ENCODE results near the gene CIDEA. TPM values are rescaled to one million over a fixed set of nuclear protein-coding genes. Genes with fewer than 3 reads are reported as not detected.

The CIDEA gene
- total RNA-seq, 1 experiment from 2014 or later: not detected

DNA sequence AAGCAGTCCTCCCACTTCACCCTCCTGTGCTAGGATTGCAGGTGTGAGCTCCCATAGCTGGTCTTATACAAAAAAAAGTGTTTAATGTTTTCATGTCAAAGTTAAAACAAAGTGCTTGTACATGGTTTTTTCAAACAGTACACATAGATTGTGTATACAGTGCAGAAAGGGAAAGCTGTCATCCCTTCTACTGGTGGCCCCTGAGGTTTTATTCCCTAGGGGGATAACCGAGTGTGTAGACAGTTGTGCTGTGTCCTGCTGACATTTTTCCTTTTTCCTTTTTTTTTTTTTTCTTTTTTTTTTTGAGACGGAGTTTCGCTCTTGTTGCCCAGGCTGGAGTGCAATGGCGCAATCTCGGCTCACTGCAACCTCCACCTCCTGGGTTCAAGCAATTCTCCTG is 64.7 kb downstream of the CIDEA start:
- Histone ChIP-seq H3K79me1 (ENCODE audit: insufficient read depth, low read depth, low read length, poor library complexity, severe bottlenecking) (no peaks in the 10 kb centered on the region), H3K14ac (ENCODE audit: insufficient read depth, low read length) (no peak overlapping the region), H3K4me2 (ENCODE audit: insufficient read depth, insufficient read length, low read length) (no peak overlapping the region), H2BK120ac (ENCODE audit: low read depth, low read length, poor library complexity, severe bottlenecking) (no peak overlapping the region), H3K27me3 (ENCODE audit: insufficient read depth, low read length) (no peaks in the 10 kb centered on the region), H2BK12ac (ENCODE audit: insufficient read length, low read depth, low read length) (no peak overlapping the region), H3K9ac (ENCODE audit: extremely low read depth, insufficient read length, low read length) (no peak overlapping the region), H3T11ph (ENCODE audit: low read length) (no peak overlapping the region), H2AFZ (ENCODE audit: low read length) (no peak overlapping the region), H4K91ac (ENCODE audit: insufficient read length, low read depth, low read length) (no peak overlapping the region), H3K4ac (ENCODE audit: low read depth, low read length) (no peak overlapping the region), H2BK20ac (ENCODE audit: low read depth, low read length, poor library complexity, severe bottlenecking) (no peak overlapping the region), H3K79me2 (ENCODE audit: insufficient read depth, low read length) (peaks cover 2% of the 10 kb centered on the region; the same call in 1 of the 2 replicates), H4K20me1 (ENCODE audit: control insufficient read depth, insufficient read depth, insufficient read length) (no peaks in the 10 kb centered on the region), H2BK15ac (ENCODE audit: low read depth, low read length) (no peak overlapping the region), H2BK5ac (ENCODE audit: insufficient read length, low read length) (no peak overlapping the region), H3K23ac (ENCODE audit: insufficient read length, low read depth, low read length) (no peak overlapping the region), H3K18ac (ENCODE audit: insufficient read length, low read depth, low read length) (no peak overlapping the region), H4K8ac (replicated peaks; ENCODE audit: insufficient read length, low read depth, low read length) (no peak overlapping the region), H3K56ac (ENCODE audit: insufficient read length, low read depth, low read length) (no peak overlapping the region), H3K9me3 (ENCODE audit: control insufficient read depth, low read depth, low read length) (no peaks in the 10 kb centered on the region), H3K27ac (ENCODE audit: insufficient read length, low read depth, low read length) (no peak overlapping the region), H4K5ac (ENCODE audit: insufficient read length, low read depth, low read length) (no peak overlapping the region), H2AK5ac (ENCODE audit: insufficient read length, low read length) (no peak overlapping the region), H3K4me1 (ENCODE audit: insufficient read depth, low read length) (no peaks in the 10 kb centered on the region), H3K23me2 (ENCODE audit: insufficient read length, low read depth, low read length, poor library complexity, severe bottlenecking) (no peaks in the 10 kb centered on the region)
- TF ChIP-seq CTCF (conservative IDR thresholded peaks at IDR 0.05): no peak
- Mint-ChIP-seq H3K36me3 (ENCODE audit: insufficient read depth in 1 of 3, low read depth in 3 of 3) (peaks cover 18 to 72% (median 28%) of the 10 kb centered on the region in 3 experiments; a peak in 6 of 7 replicates), H3K27me3 (ENCODE audit: low read depth) (no peaks in the 10 kb centered on the region), H3K4me1 (peaks cover 10 to 15% of the 10 kb centered on the region in 2 experiments), H3K4me3 (no peak overlapping the region), H3K9me3 (no peaks in the 10 kb centered on the region), H3K27ac (no peak overlapping the region; a peak in 1 of 7 replicates)
- no peak for DNase-seq
- no CpG with 5 or more reads among the region's 5 CpGs for WGBS (ENCODE audit: extremely low coverage, insufficient read length, low lambda C conversion rate)
